ENCODE measurements around the gene TSHZ3. TPM values are rescaled to one million over a fixed set of nuclear protein-coding genes. Genes with fewer than 3 reads are reported as not detected.

The TSHZ3 gene
- total and polyA plus RNA-seq, 9 of the 15 experiments (the other 6 are each of a cell fraction or from before 2014, with no cell fraction given): 0.03 to 0.13 (median 0.05) TPM; not detected in 5

- WGBS (ENCODE audit: insufficient coverage, low coverage, missing lambda C conversion rate): 0% methylated on average over 13 of the region's 13 CpGs
- Histone ChIP-seq H4K20me1 (replicated peaks; ENCODE audit: control insufficient read depth, insufficient read depth, low read length) (no peaks in the 10 kb centered on the region), H3K27ac (ENCODE audit: extremely low read depth, low read depth, low read length) (no peak overlapping the region), H3K27me3 (ENCODE audit: control insufficient read depth in 2 of 2, insufficient read depth in 2 of 2, low read length in 2 of 2) (peaks cover 10 to 33% of the 10 kb centered on the region in 2 experiments; a peak in 3 of 5 replicates), H3K9ac (ENCODE audit: insufficient read depth in 1 of 2, low read depth in 2 of 2, low read length in 2 of 2) (no peak overlapping the region), H3K4me1 (replicated peaks in 1 of 2; ENCODE audit: control insufficient read depth in 2 of 2, insufficient read depth in 2 of 2, low read length in 2 of 2) (no peaks in the 10 kb centered on the region), H2AFZ (ENCODE audit: low read depth, low read length) (no peak overlapping the region), H3K9me3 (replicated peaks; ENCODE audit: control insufficient read depth, insufficient read depth, low read depth, low read length) (no peaks in the 10 kb centered on the region), H3K36me3 (ENCODE audit: control insufficient read depth, insufficient read depth, low read length) (no peaks in the 10 kb centered on the region), H3K79me2 (ENCODE audit: control insufficient read depth, insufficient read depth, low read length) (no peaks in the 10 kb centered on the region), H3K9me1 (ENCODE audit: control insufficient read depth, insufficient read depth, low read length) (no peaks in the 10 kb centered on the region), H3K4me2 (ENCODE audit: insufficient read depth, low read length) (no peak overlapping the region), H3K4me3 (no peak overlapping the region)
- intact Hi-C loops (cut with micrococcal nuclease) (no loop called here), in situ Hi-C loops (cut with MboI) (no loop called here)
- no TSS peak for BruUV-seq (replicated peaks)
- FAIRE-seq (no peak), ATAC-seq (no peak), DNase-seq (ENCODE audit: extremely low read depth in 1 of 4, low spot score in 3 of 4) (no peak)
- ChIA-PET CTCF (ENCODE audit: low intra/inter-chr PET ratio) (no interaction called here), POLR2A (no interaction called here)
- TF ChIP-seq CREB3 (tag; conservative IDR thresholded peaks at IDR 0.05; ENCODE audit: low read depth) (no peak), CCNT2 (IDR thresholded peaks at IDR 0.05; ENCODE audit: borderline replicate concordance, extremely low read depth, insufficient read length, low read depth, low read length) (no peak), ZBTB40 (IDR thresholded peaks at IDR 0.05) (no peak), ZBTB40 (CRISPR knock-in tag; IDR thresholded peaks at IDR 0.05) (no peak), E2F1 (CRISPR knock-in tag; IDR thresholded peaks at IDR 0.05) (no peak), U2AF2 (optimal IDR thresholded peaks at IDR 0.05; ENCODE audit: low read depth, low read length) (no peak), MAFF (IDR thresholded peaks at IDR 0.05; ENCODE audit: low read length) (no peak), MEIS2 (IDR thresholded peaks at IDR 0.05; ENCODE audit: partially characterized antibody) (no peak), HMGXB4 (CRISPR knock-in tag; IDR thresholded peaks at IDR 0.05) (no peak)
These were observed 40.5 kb downstream of the TSHZ3 start for GRCh38 chr19:31308781-31309180.

Data from K562 (cell line).